Stimulated activated CD8-positive, alpha-beta memory T cell treated with anti-CD3 and anti-CD28 coated beads, Interleukin-12 subunit alpha, Interleukin-12 subunit beta, amount 100 ng/mL, for 4 hours (primary cell): ENCODE data around the gene FLOT1.
"Not testable (repeated sequence)": the region's sequence is repeated elsewhere in the genome, so short reads cannot be mapped to it uniquely, and the experiment has no call there.

ENCODE experiments used
- DNase-seq: peaks from one replicate; pipeline ENCODE4 v3.0.0-alpha.2; 2020; ENCODE audit warnings: low read depth

FLOT1 gene

DNA sequence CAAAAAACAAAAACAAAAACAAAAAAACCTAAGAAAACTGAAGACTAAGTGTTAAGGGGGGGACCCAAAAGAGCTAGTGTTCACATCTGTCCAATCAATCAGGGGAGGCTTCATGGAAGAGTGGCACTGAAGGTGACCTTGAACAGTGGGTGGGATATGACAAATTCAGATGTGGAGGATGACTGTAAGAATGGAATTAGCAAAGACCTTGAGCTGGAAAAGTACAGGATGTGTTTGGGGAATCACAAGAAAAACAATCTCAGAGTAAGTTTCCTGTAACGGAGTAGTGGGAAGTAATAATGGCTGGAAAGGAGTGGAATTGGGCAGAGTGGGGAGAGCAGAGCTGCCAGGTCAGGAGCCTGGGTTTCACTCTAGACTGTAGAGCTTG, 4.8 kb upstream of the FLOT1 start:
- DNase-seq, result no peak

DNA sequence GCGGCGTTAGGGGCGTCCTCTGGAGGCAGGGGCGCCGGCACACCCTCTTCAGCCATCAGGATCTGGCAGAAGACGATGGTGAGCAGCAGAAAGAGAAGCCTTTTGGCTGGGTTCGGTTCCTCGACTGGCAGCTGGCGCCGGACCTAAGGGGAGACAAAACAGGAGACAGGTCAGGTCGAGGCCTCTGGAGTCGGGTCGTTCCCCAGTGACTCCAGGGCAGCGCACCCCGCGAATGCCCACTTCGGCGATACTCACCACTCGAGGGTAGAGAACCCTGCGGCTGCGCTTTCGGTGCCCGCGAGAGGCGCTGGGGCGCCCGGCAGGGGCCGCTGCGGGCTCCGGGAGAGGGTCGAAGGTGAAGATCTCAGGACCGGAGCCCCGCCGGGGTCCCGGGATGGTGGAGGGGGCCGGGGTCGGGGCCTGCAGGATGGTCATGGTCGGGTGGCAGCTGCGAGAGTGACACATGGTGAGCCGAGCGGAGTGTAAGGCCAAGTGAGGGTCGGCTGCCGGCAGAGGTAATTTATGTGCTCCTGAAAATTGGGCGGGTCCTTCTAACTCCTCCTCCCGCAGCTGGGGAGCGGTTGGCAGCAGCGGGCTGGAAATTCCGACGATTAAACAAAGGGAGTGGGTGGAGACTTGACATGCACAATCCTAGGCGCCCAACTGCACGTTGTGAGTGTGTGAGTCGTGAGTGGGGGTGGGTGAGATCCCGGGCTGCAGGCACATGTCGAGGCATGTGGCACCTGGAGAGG, 1.7 kb upstream of the FLOT1 start, which contains the start of gene IER3:
Gene IER3, minus strand, starts transcription at position 494 of the 752 bp plus-strand sequence. Its CDS starts 29 bp downstream, at position 465.
- peak; percentile 81 for DNase-seq

- peak; percentile 20 for DNase-seq
Observed at GRCh38 chr6:30743099-30744053, 889 bp upstream of the FLOT1 start.

DNA sequence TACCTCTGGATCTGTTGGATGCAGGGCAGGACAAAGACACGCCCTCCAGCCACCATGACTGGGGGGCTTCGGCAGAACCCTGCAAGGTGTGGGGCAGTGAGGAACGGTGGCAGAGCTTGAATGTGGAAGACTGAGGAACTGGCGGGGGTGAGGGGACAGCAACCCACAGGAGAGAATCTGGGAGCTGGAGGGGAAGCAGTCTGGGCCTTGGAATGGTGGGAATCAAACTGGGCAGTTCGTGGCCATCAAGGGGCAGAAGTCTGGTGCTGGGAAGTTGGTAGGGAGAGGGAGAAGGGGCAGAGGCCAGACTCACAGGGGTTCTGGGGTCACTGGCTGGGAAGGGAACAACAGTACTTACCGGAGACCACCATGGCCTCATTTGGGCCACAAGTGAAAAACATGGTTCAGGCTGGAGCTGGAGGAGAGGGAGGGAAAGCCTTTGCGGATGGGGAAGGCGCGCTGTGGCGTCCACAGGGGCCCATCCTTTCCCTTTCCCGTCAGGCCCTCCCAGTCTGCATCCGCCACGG, 635 bp downstream of the FLOT1 start:
- peak; percentile 27 for DNase-seq

- no peak for DNase-seq
Observed at GRCh38 chr6:30741063-30741779, 1.3 kb downstream of the FLOT1 start.

- DNase-seq, result no peak
Observed at GRCh38 chr6:30740540-30740870, 2.0 kb downstream of the FLOT1 start.

GRCh38 chr6:30738532-30738931, 4.0 kb downstream of the FLOT1 start:
- no peak for DNase-seq

DNA sequence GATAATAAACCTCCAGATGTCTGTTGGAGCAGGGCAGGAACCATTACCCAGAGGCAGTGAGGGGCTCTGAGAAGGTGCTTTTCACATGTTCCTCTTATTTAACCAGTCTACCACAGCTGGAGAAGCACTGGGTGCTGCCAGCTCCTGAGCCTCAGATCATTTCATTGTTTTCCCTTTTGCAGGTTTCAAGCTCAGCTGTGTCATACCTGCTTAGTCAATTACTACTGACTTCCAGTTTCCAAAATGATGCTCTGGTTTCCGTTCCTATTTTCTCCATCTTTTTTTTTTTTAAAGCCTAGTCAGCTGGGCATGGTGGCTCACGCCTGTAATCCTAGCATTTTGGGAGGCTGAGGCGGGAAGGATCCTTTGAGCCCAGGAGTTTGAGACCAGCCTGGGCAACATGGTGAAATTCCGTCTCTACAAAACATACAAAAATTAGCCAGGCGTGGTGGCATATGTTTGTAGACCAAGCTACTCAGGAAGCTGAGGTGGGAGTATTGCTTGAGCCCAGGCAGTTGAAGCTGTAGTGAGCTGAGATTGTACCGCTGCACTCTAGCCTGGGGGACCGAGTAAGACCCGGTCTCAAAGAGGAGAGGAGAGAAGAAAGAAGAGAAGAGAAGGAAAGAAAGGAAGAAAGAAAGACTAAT, 6.7 kb downstream of the FLOT1 start:
- no peak for DNase-seq

GRCh38 chr6:30732237-30732943, 10.1 kb downstream of the FLOT1 start:
- DNase-seq, result no peak

DNA sequence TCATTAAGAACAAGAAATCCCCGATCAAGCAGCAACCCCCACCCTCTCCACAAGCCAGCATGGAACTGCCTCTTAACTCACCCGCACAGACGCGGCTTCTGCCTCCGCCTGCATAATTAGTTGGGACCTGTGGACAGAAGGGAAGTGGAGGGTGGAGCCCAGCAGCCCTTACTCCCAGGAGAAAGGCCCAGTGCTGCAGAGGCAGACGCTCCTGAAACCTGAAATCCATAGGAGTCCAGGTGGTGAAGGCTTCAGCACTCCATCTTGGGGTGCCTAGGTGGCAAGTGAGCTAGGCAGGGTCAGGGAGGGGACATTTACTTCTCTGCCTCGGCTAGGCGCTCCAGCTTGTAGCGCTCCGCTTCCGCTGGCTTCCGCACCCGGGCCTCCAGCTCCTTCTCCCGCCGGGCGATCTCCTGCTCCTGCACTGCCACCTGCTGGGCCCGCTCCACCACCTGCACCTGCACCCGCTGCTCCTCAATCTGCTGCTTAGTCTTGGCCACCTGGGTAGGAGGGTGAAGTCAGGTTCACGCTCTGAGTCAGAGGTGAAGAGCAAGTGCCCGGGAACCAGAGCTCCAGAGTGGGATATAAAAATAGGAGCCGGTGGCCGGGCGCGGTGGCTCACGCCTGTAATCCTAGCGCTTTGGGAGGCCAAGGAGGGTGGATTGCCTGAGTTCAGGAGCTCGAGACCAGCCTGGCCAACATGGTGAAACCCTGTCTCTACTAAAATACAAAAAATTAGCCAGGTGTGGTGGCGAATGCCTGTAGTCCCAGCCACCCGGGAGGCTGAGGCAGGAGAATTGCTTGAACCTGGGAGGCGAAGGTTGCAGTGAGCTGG, 11.7 kb downstream of the FLOT1 start:
- peak; percentile 70 for DNase-seq

GRCh38 chr6:30727920-30728553, 14.4 kb downstream of the FLOT1 start:
- no peak for DNase-seq

- DNase-seq, result no peak
Observed at GRCh38 chr6:30726506-30727413, 15.7 kb downstream of the FLOT1 start.

GRCh38 chr6:30725713-30726505, 16.6 kb downstream of the FLOT1 start:
- no peak for DNase-seq

DNA sequence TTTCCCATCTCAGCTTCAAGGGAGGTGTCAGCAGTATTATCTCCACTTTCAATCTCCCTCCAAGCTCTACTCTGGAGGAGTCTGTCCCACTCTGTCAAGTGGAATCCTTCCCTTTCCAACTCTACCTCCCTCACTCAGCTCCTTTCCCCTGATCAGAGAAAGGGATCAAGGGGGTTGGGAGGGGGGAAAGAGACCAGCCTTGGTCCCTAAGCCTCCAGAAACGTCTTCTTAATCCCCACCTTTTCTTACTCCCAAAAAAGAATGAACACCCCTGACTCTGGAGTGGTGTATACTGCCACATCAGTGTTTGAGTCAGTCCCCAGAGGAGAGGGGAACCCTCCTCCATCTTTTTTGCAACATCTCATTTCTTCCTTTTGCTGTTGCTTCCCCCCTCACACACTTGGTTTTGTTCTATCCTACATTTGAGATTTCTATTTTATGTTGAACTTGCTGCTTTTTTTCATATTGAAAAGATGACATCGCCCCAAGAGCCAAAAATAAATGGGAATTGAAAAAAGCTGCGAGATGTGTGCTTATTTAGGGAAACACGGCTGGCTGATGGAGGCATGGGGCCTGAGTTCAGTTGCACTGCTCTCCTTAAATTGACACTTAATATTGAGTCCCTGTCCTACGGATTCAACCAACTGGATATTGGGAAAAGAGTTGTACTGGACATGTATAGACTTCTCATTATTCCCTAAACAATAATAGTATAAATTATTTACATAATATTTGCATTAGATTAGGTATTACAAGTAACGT, 17.4 kb downstream of the FLOT1 start:
- no peak for DNase-seq

DNA sequence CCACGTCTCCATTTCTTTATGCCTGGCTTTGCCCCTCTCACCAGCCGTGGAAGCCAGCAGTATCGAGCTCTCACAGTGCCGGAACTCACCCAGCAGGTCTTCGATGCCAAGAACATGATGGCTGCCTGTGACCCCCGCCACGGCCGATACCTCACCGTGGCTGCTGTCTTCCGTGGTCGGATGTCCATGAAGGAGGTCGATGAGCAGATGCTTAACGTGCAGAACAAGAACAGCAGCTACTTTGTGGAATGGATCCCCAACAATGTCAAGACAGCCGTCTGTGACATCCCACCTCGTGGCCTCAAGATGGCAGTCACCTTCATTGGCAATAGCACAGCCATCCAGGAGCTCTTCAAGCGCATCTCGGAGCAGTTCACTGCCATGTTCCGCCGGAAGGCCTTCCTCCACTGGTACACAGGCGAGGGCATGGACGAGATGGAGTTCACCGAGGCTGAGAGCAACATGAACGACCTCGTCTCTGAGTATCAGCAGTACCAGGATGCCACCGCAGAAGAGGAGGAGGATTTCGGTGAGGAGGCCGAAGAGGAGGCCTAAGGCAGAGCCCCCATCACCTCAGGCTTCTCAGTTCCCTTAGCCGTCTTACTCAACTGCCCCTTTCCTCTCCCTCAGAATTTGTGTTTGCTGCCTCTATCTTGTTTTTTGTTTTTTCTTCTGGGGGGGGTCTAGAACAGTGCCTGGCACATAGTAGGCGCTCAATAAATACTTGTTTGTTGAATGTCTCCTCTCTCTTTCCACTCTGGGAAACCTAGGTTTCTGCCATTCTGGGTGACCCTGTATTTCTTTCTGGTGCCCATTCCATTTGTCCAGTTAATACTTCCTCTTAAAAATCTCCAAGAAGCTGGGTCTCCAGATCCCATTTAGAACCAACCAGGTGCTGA, 18.4 kb downstream of the FLOT1 start:
- not testable (repeated sequence) for DNase-seq
